ENCODE data around the gene ZNF627.

ZNF627 gene

DNA sequence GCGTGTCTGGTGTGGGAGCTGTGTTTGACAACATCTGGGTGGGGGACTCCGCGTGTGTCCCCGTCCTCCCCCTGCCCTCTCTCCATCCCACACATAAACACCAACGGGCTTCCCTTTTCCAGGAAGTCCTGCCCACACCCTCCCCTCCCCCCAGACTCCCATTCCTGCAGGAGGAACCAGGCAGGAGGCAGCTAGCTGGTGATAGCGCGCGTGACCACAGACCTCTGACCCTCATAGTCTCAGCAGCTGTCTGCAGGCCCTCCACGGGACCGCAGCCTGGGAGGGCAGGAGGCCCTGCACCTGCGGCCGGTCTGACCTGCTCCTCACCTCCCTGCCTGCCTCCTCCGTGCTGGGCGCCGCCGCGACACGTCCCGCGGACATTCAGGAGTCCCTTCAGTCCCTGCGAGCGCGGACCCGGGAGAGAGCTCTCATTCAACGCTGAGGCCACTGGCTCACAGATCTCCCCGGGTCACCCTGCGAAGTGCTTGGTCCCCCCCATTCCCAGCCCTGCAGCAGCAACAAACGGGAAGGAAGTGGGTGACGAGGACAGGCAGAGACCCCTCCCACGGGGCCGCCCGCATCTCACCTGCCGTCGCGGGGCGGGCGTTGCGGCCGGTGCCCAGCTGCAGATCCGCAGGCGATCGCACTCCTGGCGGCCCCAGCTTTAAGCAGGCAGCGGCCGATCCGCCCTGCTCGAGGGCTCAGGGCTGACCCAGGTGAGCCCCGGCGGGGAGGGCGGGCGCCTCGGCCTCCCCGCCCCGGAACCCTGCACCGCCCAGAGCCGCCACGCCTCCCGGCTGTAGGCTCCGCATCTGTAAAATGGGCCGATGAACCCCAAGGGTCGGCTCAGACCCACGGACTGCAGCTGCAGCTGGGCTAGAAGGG, 18.8 kb upstream of the ZNF627 start:
- TF ChIP-seq, protein P1, sequence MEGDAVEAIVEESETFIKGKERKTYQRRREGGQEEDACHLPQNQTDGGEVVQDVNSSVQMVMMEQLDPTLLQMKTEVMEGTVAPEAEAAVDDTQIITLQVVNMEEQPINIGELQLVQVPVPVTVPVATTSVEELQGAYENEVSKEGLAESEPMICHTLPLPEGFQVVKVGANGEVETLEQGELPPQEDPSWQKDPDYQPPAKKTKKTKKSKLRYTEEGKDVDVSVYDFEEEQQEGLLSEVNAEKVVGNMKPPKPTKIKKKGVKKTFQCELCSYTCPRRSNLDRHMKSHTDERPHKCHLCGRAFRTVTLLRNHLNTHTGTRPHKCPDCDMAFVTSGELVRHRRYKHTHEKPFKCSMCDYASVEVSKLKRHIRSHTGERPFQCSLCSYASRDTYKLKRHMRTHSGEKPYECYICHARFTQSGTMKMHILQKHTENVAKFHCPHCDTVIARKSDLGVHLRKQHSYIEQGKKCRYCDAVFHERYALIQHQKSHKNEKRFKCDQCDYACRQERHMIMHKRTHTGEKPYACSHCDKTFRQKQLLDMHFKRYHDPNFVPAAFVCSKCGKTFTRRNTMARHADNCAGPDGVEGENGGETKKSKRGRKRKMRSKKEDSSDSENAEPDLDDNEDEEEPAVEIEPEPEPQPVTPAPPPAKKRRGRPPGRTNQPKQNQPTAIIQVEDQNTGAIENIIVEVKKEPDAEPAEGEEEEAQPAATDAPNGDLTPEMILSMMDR (conservative IDR thresholded peaks at IDR 0.05; ENCODE audit: low read depth, low read length), result no peak
- H3K4me3 ChIP-seq (ENCODE audit: low read length), result peak overlapping the region; percentile 45
- no peak for DNase-seq (ENCODE audit: low read depth)

DNA sequence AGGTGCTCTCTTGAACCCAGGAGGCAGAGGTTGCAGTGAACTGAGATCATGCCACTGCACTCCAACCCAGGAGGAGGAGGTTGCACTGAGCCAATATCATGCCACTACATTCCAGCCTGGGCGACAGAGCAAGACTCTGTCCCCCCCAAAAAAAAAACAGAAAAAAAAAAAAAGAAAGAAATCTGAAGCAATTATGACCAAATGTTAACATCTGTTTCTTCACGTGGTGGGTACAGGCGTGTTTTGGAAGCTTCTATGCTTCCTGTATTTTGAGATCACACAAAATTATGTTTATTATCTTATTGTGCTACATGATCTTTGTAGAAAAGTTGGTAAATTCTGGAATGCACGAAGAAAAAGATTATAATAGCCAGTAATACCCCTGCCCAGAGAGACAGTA, 17.2 kb upstream of the ZNF627 start:
- TF ChIP-seq, protein P1 (conservative IDR thresholded peaks at IDR 0.05; ENCODE audit: low read depth, low read length), result no peak
- H3K4me3 ChIP-seq (ENCODE audit: low read length), result no peak overlapping the region
- DNase-seq (ENCODE audit: low read depth), result no peak

DNA sequence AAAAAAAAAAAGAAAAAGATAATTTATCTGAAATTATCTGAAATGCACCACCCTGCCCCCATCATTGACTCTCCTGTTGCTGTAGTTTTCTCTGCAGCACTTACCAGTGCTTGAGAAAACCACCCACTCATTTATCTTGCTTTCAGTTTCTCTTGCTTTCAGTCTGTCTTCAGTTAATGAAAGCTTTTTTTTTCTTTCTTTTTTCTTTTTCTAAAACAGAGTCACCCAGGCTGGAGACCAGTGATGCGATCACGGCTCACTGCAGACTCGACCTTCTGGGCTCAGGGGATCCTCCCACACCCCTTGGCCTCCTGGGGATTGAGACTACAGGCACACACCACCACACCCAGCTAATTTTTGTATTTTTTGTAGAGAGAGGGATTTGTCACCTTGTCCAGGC, 15.5 kb upstream of the ZNF627 start:
- no peak for DNase-seq (ENCODE audit: low read depth)
- H3K4me3 ChIP-seq (ENCODE audit: low read length), result no peak overlapping the region
- TF ChIP-seq, protein P1 (conservative IDR thresholded peaks at IDR 0.05; ENCODE audit: low read depth, low read length), result no peak

DNA sequence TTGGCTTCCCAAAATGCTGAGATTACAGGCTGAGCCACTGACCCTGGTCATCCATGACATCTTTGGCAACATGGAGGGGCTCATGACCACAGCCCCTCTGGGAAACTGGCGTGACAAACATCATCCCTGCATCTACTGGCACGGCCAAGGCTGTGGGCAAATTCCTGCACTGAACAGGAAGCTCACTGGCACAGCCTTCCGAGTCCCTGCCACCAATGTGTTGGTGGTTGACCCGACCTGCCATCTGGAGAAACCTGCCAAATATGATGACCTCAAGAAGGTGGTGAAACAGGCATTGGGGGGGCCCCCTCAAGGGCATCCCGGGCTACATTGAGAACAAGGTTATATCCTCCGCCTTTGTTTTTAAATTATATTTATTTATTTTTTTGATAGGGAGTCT, 11.0 kb upstream of the ZNF627 start:
- no peak overlapping the region for H3K4me3 ChIP-seq (ENCODE audit: low read length)
- TF ChIP-seq, protein P1 (conservative IDR thresholded peaks at IDR 0.05; ENCODE audit: low read depth, low read length), result no peak
- DNase-seq (ENCODE audit: low read depth), result no peak

DNA sequence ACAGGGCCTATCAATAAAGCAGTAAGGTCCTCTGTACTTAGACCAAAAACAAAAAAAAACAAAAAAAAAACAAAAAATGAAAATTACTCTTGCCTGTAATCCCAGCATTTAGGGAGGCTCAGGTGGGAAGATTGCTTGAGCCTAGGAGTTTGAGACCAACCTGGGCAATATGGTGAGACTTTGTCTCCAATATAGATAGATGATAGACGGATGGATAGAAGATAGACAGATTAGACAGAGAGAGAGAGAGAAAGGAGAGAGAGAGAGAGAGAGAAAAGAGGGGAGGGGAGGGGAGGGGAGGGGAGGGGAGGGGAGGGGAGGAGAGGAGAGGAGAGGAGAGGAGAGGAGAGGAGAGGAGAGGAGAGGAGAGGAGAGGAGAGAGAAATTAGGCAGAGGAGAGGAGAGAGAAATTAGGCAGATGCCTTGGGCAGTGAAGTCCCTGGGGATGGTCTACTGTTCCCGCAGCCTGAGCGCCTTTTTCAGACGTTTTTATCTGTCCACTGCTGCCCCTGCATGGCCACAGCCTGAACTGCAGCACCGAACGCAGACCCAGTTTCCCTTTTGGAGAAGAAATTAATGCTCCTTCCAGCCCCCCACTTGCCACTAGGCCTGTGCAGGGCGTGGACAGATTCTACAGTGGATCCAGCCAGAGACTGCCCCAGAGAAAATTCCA, 9.8 kb upstream of the ZNF627 start:
- H3K4me3 ChIP-seq (ENCODE audit: low read length), result no peak overlapping the region
- DNase-seq (ENCODE audit: low read depth), result no peak
- TF ChIP-seq, protein P1 (conservative IDR thresholded peaks at IDR 0.05; ENCODE audit: low read depth, low read length), result peak; percentile 89

DNA sequence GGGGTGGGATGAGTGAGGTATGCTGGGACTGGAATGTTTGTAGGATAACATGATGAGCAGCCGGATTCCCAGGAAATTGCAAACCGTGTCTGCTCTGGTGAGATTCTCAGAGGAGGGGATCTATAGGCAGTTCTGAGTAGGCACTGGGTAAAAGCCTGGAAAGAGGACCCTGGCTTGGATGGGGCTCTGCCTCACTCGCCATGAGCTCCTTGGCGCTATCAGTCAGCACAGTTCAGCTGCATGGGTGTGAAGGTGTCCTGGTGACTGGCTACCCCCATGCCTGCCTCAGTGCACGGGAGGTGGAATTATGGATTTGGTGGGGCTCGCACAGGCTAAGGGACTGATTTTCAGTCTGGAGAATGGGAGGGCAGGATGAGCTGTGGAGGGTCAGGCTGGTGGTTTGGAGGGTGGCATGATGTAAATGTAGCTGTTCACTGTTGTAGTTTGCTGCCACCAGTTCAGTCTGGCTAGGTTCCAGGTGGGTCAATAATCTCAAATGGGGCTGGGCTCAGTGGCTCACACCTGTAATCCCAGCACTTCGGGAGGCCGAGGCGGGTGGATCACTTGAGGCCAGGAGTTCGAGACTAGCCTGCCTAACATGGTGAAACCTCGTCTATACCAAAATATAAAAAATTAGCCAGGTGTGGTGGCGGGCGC, 9.2 kb upstream of the ZNF627 start:
- TF ChIP-seq, protein P1 (conservative IDR thresholded peaks at IDR 0.05; ENCODE audit: low read depth, low read length), result no peak
- no peak for DNase-seq (ENCODE audit: low read depth)

More for the DNA sequence above, 9.2 kb upstream of the ZNF627 start:
- H3K4me3 ChIP-seq (ENCODE audit: low read length), result no peak overlapping the region

Measured in retinal pigment epithelial cell (primary cell).